Chondrocyte (in vitro differentiated cells): ENCODE results near the gene SDF2L1. TPM values are rescaled to one million over a fixed set of nuclear protein-coding genes. Genes with fewer than 3 reads are reported as not detected.
A peak's percentile ranks its signal among the peaks of the same experiment; 100 is the strongest.
"Not testable (repeated sequence)": the region's sequence is repeated elsewhere in the genome, so short reads cannot be mapped to it uniquely, and the experiment has no call there.

Experiments
- DNase-seq: peaks from one replicate; pipeline ENCODE4 v3.0.0; 2021; ENCODE audit warnings: mixed read lengths, low spot score
- H3K27ac Mint-ChIP-seq: one replicate; pipeline ENCODE4 v1.8.0; 2021; ENCODE audit warnings: mild to moderate bottlenecking, moderate library complexity, mixed read lengths; ENCODE audit not compliant: unreplicated experiment
- H3K27me3 Mint-ChIP-seq: 2 replicates; pipeline ENCODE4 v1.8.0; 2021; ENCODE audit warnings: low read depth, mixed read lengths
- H3K36me3 Mint-ChIP-seq: 2 replicates; pipeline ENCODE4 v1.8.0; 2021; ENCODE audit warnings: low read depth, mixed read lengths
- H3K4me1 Mint-ChIP-seq: 2 replicates; pipeline ENCODE4 v1.8.0; 2021; ENCODE audit warnings: low read depth, mild to moderate bottlenecking, mixed read lengths
- H3K4me3 Mint-ChIP-seq: one replicate; pipeline ENCODE4 v1.8.0; 2021; ENCODE audit warnings: mild to moderate bottlenecking, moderate library complexity, mixed read lengths; ENCODE audit not compliant: unreplicated experiment
- H3K9me3 Mint-ChIP-seq: 2 replicates; pipeline ENCODE4 v1.8.0; 2021; ENCODE audit warnings: low read depth, mixed read lengths
- CTCF ChIP-seq: fragments of 200-600 bp; sonication (generic); IDR thresholded peaks from 2 replicates; pipeline ENCODE4 v1.5.0; 2021; ENCODE audit warnings: antibody characterized with exemption, mild to moderate bottlenecking, moderate library complexity
- total RNA-seq: library from RNA; stranded (reverse); gene quantifications from 3 replicates; pipeline ENCODE4 v1.2.1, GENCODE V29; 2021

Gene SDF2L1
- total RNA-seq, 1 donor from 2014 or later, result 26.0 TPM

GRCh38 chr22:21674638-21675245 lies 32.6 kb downstream of the SDF2L1 start:
- no peak for DNase-seq
- Mint-ChIP-seq H3K4me1 (no peaks in the 10 kb centered on the region), H3K4me3 (no peak overlapping the region), H3K9me3 (no peaks in the 10 kb centered on the region), H3K27ac (peak overlapping the region; percentile 36), H3K27me3 (no peaks in the 10 kb centered on the region), H3K36me3 (peaks cover 22% of the 10 kb centered on the region)
- TF ChIP-seq CTCF, result no peak

- H3K4me1 Mint-ChIP-seq, result no peaks in the 10 kb centered on the region
These were observed 35.7 kb downstream of the SDF2L1 start for GRCh38 chr22:21677606-21678443.

GRCh38 chr22:21678842-21679241 lies 36.7 kb downstream of the SDF2L1 start:
- H3K27ac Mint-ChIP-seq, result not testable (repeated sequence)

More at GRCh38 chr22:21677606-21678443, 35.7 kb downstream of the SDF2L1 start:
- Mint-ChIP-seq H3K4me3 (no peak overlapping the region), H3K36me3 (peaks cover 12% of the 10 kb centered on the region), H3K27ac (no peak overlapping the region), H3K27me3 (no peaks in the 10 kb centered on the region), H3K9me3 (no peaks in the 10 kb centered on the region)
- no peak for TF ChIP-seq CTCF
- no peak for DNase-seq

GRCh38 chr22:21679383-21679782 lies 37.3 kb downstream of the SDF2L1 start:
- DNase-seq, result no peak
- TF ChIP-seq CTCF, result no peak
- H3K27ac Mint-ChIP-seq, result no peak overlapping the region
- no peaks in the 10 kb centered on the region for H3K27me3 Mint-ChIP-seq
- no peak overlapping the region for H3K4me3 Mint-ChIP-seq
- H3K36me3 Mint-ChIP-seq, result peaks cover 11% of the 10 kb centered on the region
- H3K4me1 Mint-ChIP-seq, result no peaks in the 10 kb centered on the region
- H3K9me3 Mint-ChIP-seq, result no peaks in the 10 kb centered on the region

More at GRCh38 chr22:21678842-21679241, 36.7 kb downstream of the SDF2L1 start:
- H3K36me3 Mint-ChIP-seq, result peaks cover 11% of the 10 kb centered on the region
- not testable (repeated sequence) for H3K4me1 Mint-ChIP-seq, H3K4me3 Mint-ChIP-seq, DNase-seq, H3K27me3 Mint-ChIP-seq, H3K9me3 Mint-ChIP-seq

- no peak for DNase-seq
- Mint-ChIP-seq H3K9me3 (no peaks in the 10 kb centered on the region), H3K27ac (no peak overlapping the region), H3K27me3 (no peaks in the 10 kb centered on the region), H3K4me1 (no peaks in the 10 kb centered on the region), H3K4me3 (no peak overlapping the region), H3K36me3 (peaks cover 4% of the 10 kb centered on the region)
- no peak for TF ChIP-seq CTCF
These were observed 38.9 kb downstream of the SDF2L1 start for GRCh38 chr22:21680830-21681565.
